ENCODE results near the gene SNX13.

Gene SNX13

GRCh38 chr7:17792075-17792936 is 148.0 kb downstream of the SNX13 start:
- no peaks in the 10 kb centered on the region for H3K9me3 Mint-ChIP-seq
- no peak for DNase-seq (ENCODE audit: low spot score)
- peaks cover 11% of the 10 kb centered on the region for H3K36me3 Mint-ChIP-seq (ENCODE audit: low read depth)
- no peak overlapping the region for H3K4me3 Mint-ChIP-seq
- H3K27me3 Mint-ChIP-seq (ENCODE audit: low read depth): no peaks in the 10 kb centered on the region
- H3K4me1 Mint-ChIP-seq (ENCODE audit: low read depth): no peaks in the 10 kb centered on the region
- H3K27ac Mint-ChIP-seq: no peak overlapping the region

GRCh38 chr7:17787257-17787656 is 153.0 kb downstream of the SNX13 start:
- no peak for DNase-seq (ENCODE audit: low spot score)
- H3K27me3 Mint-ChIP-seq (ENCODE audit: low read depth): no peaks in the 10 kb centered on the region
- H3K36me3 Mint-ChIP-seq (ENCODE audit: low read depth): no peaks in the 10 kb centered on the region
- no peaks in the 10 kb centered on the region for H3K9me3 Mint-ChIP-seq
- H3K4me1 Mint-ChIP-seq (ENCODE audit: low read depth): no peaks in the 10 kb centered on the region
- no peak overlapping the region for H3K4me3 Mint-ChIP-seq
- H3K27ac Mint-ChIP-seq: no peak overlapping the region

- Mint-ChIP-seq H3K27me3 (ENCODE audit: low read depth) (peaks cover 1% of the 10 kb centered on the region), H3K9me3 (no peaks in the 10 kb centered on the region), H3K4me1 (ENCODE audit: low read depth) (no peaks in the 10 kb centered on the region), H3K4me3 (no peak overlapping the region), H3K36me3 (ENCODE audit: low read depth) (no peaks in the 10 kb centered on the region), H3K27ac (no peak overlapping the region)
- no peak for DNase-seq (ENCODE audit: low spot score)
Observed at GRCh38 chr7:17786314-17786852, 153.9 kb downstream of the SNX13 start.

- DNase-seq (ENCODE audit: low spot score): no peak
- Mint-ChIP-seq H3K27ac (no peak overlapping the region), H3K4me3 (no peak overlapping the region), H3K36me3 (ENCODE audit: low read depth) (no peaks in the 10 kb centered on the region), H3K4me1 (ENCODE audit: low read depth) (no peaks in the 10 kb centered on the region), H3K9me3 (no peaks in the 10 kb centered on the region), H3K27me3 (ENCODE audit: low read depth) (peaks cover 10% of the 10 kb centered on the region)
Observed at GRCh38 chr7:17782216-17782549, 158.1 kb downstream of the SNX13 start.

- Mint-ChIP-seq H3K4me1 (ENCODE audit: low read depth) (no peaks in the 10 kb centered on the region), H3K27ac (no peak overlapping the region), H3K36me3 (ENCODE audit: low read depth) (no peaks in the 10 kb centered on the region), H3K27me3 (ENCODE audit: low read depth) (peaks cover 10% of the 10 kb centered on the region), H3K4me3 (no peak overlapping the region), H3K9me3 (no peaks in the 10 kb centered on the region)
- DNase-seq (ENCODE audit: low spot score): no peak
Observed at GRCh38 chr7:17781491-17782215, 158.6 kb downstream of the SNX13 start.

- no peaks in the 10 kb centered on the region for H3K36me3 Mint-ChIP-seq (ENCODE audit: low read depth)
- H3K9me3 Mint-ChIP-seq: no peaks in the 10 kb centered on the region
- DNase-seq (ENCODE audit: low spot score): no peak
- H3K27me3 Mint-ChIP-seq (ENCODE audit: low read depth): peaks cover 10% of the 10 kb centered on the region
- H3K27ac Mint-ChIP-seq: no peak overlapping the region
- H3K4me1 Mint-ChIP-seq (ENCODE audit: low read depth): no peaks in the 10 kb centered on the region
- H3K4me3 Mint-ChIP-seq: no peak overlapping the region
Observed at GRCh38 chr7:17779381-17779780, 160.9 kb downstream of the SNX13 start.

GRCh38 chr7:17774716-17775288 is 165.5 kb downstream of the SNX13 start:
- Mint-ChIP-seq H3K9me3 (no peaks in the 10 kb centered on the region), H3K4me3 (no peak overlapping the region), H3K27ac (no peak overlapping the region), H3K27me3 (ENCODE audit: low read depth) (peaks cover 5% of the 10 kb centered on the region), H3K36me3 (ENCODE audit: low read depth) (no peaks in the 10 kb centered on the region), H3K4me1 (ENCODE audit: low read depth) (peaks cover 10% of the 10 kb centered on the region)
- no peak for DNase-seq (ENCODE audit: low spot score)

- H3K9me3 Mint-ChIP-seq: no peaks in the 10 kb centered on the region
- H3K4me1 Mint-ChIP-seq (ENCODE audit: low read depth): peaks cover 12% of the 10 kb centered on the region
- no peak overlapping the region for H3K27ac Mint-ChIP-seq
- DNase-seq (ENCODE audit: low spot score): no peak
- H3K36me3 Mint-ChIP-seq (ENCODE audit: low read depth): no peaks in the 10 kb centered on the region
- no peak overlapping the region for H3K4me3 Mint-ChIP-seq
- peaks cover 5% of the 10 kb centered on the region for H3K27me3 Mint-ChIP-seq (ENCODE audit: low read depth)
Observed at GRCh38 chr7:17774248-17774647, 166.0 kb downstream of the SNX13 start.

GRCh38 chr7:17773289-17773626 is 167.0 kb downstream of the SNX13 start:
- no peak for DNase-seq (ENCODE audit: low spot score)
- H3K4me1 Mint-ChIP-seq (ENCODE audit: low read depth): peaks cover 12% of the 10 kb centered on the region
- H3K36me3 Mint-ChIP-seq (ENCODE audit: low read depth): no peaks in the 10 kb centered on the region
- no peak overlapping the region for H3K4me3 Mint-ChIP-seq
- H3K9me3 Mint-ChIP-seq: no peaks in the 10 kb centered on the region
- H3K27me3 Mint-ChIP-seq (ENCODE audit: low read depth): no peaks in the 10 kb centered on the region
- no peak overlapping the region for H3K27ac Mint-ChIP-seq

- Mint-ChIP-seq H3K27me3 (ENCODE audit: low read depth) (no peaks in the 10 kb centered on the region), H3K4me1 (ENCODE audit: low read depth) (peaks cover 12% of the 10 kb centered on the region), H3K4me3 (no peak overlapping the region), H3K27ac (no peak overlapping the region), H3K9me3 (no peaks in the 10 kb centered on the region), H3K36me3 (ENCODE audit: low read depth) (no peaks in the 10 kb centered on the region)
- no peak for DNase-seq (ENCODE audit: low spot score)
Observed at GRCh38 chr7:17772581-17773288, 167.6 kb downstream of the SNX13 start.

- Mint-ChIP-seq H3K27me3 (ENCODE audit: low read depth) (no peaks in the 10 kb centered on the region), H3K9me3 (no peaks in the 10 kb centered on the region), H3K4me3 (no peak overlapping the region)
Observed at GRCh38 chr7:17771901-17772408, 168.3 kb downstream of the SNX13 start.

GRCh38 chr7:17770710-17771375 is 169.5 kb downstream of the SNX13 start:
- Mint-ChIP-seq H3K27me3 (ENCODE audit: low read depth) (no peaks in the 10 kb centered on the region), H3K4me1 (ENCODE audit: low read depth) (peaks cover 12% of the 10 kb centered on the region), H3K4me3 (no peak overlapping the region), H3K9me3 (no peaks in the 10 kb centered on the region), H3K27ac (no peak overlapping the region), H3K36me3 (ENCODE audit: low read depth) (no peaks in the 10 kb centered on the region)
- no peak for DNase-seq (ENCODE audit: low spot score)

More at GRCh38 chr7:17771901-17772408, 168.3 kb downstream of the SNX13 start:
- Mint-ChIP-seq H3K36me3 (ENCODE audit: low read depth) (no peaks in the 10 kb centered on the region), H3K4me1 (ENCODE audit: low read depth) (peaks cover 12% of the 10 kb centered on the region), H3K27ac (no peak overlapping the region)
- no peak for DNase-seq (ENCODE audit: low spot score)

GRCh38 chr7:17769918-17770317 is 170.4 kb downstream of the SNX13 start:
- Mint-ChIP-seq H3K4me3 (no peak overlapping the region), H3K4me1 (ENCODE audit: low read depth) (peaks cover 12% of the 10 kb centered on the region), H3K27ac (no peak overlapping the region), H3K9me3 (no peaks in the 10 kb centered on the region), H3K36me3 (ENCODE audit: low read depth) (no peaks in the 10 kb centered on the region), H3K27me3 (ENCODE audit: low read depth) (no peaks in the 10 kb centered on the region)
- peak; percentile 27 for DNase-seq (ENCODE audit: low spot score)

All from T-helper 2 cell treated with Interferon-gamma antibody and Interleukin-4, amounts not matched to agents 5 μg/mL and 100 μg/mL, for 36 hours (primary cell).